T-helper 2 cell treated with Interferon-gamma antibody and Interleukin-4, amounts not matched to agents 5 μg/mL and 100 μg/mL, for 36 hours (primary cell): Measurements from ENCODE around the gene ACTR3C.

ENCODE experiments used
- DNase-seq: peaks from one replicate; pipeline ENCODE4 v3.0.0; 2021; ENCODE audit warnings: low spot score
- H3K27ac Mint-ChIP-seq: one replicate; pipeline ENCODE4 v1.8.0; 2021; ENCODE audit warnings: mild to moderate bottlenecking, mixed read lengths
- H3K27me3 Mint-ChIP-seq: one replicate; pipeline ENCODE4 v1.8.0; 2021; ENCODE audit warnings: low read depth, mixed read lengths
- H3K36me3 Mint-ChIP-seq: one replicate; pipeline ENCODE4 v1.8.0; 2021; ENCODE audit warnings: low read depth, mixed read lengths
- H3K4me1 Mint-ChIP-seq: one replicate; pipeline ENCODE4 v1.8.0; 2021; ENCODE audit warnings: low read depth, mixed read lengths
- H3K4me3 Mint-ChIP-seq: one replicate; pipeline ENCODE4 v1.8.0; 2022; ENCODE audit warnings: mild to moderate bottlenecking, moderate library complexity, mixed read lengths
- H3K9me3 Mint-ChIP-seq: one replicate; pipeline ENCODE4 v1.8.0; 2021; ENCODE audit warnings: mixed read lengths

The ACTR3C gene

GRCh38 chr7:150335108-150335773, 11.9 kb upstream of the ACTR3C start:
- Mint-ChIP-seq H3K27ac (no peak overlapping the region), H3K4me3 (no peak overlapping the region), H3K36me3 (peaks cover 2% of the 10 kb centered on the region), H3K9me3 (no peaks in the 10 kb centered on the region), H3K4me1 (no peaks in the 10 kb centered on the region), H3K27me3 (peaks cover 6% of the 10 kb centered on the region)
- no peak for DNase-seq

GRCh38 chr7:150334108-150334507, 10.8 kb upstream of the ACTR3C start:
- DNase-seq: no peak
- Mint-ChIP-seq H3K4me3 (no peak overlapping the region), H3K27ac (no peak overlapping the region), H3K4me1 (no peaks in the 10 kb centered on the region), H3K27me3 (no peaks in the 10 kb centered on the region), H3K9me3 (no peaks in the 10 kb centered on the region), H3K36me3 (peaks cover 4% of the 10 kb centered on the region)

- no peaks in the 10 kb centered on the region for H3K4me1 Mint-ChIP-seq
- H3K27ac Mint-ChIP-seq: no peak overlapping the region
- no peaks in the 10 kb centered on the region for H3K9me3 Mint-ChIP-seq
- H3K36me3 Mint-ChIP-seq: peaks cover 5% of the 10 kb centered on the region
- no peak for DNase-seq
- H3K27me3 Mint-ChIP-seq: no peaks in the 10 kb centered on the region
- no peak overlapping the region for H3K4me3 Mint-ChIP-seq
Measured at GRCh38 chr7:150333659-150334058, 10.3 kb upstream of the ACTR3C start.

- Mint-ChIP-seq H3K4me1 (no peaks in the 10 kb centered on the region), H3K27me3 (no peaks in the 10 kb centered on the region), H3K27ac (no peak overlapping the region), H3K4me3 (no peak overlapping the region), H3K9me3 (no peaks in the 10 kb centered on the region), H3K36me3 (peaks cover 5% of the 10 kb centered on the region)
- no peak for DNase-seq
Measured at GRCh38 chr7:150332852-150333635, 9.7 kb upstream of the ACTR3C start.

GRCh38 chr7:150330211-150330885, 7.0 kb upstream of the ACTR3C start:
- DNase-seq: no peak
- Mint-ChIP-seq H3K36me3 (peaks cover 17% of the 10 kb centered on the region), H3K27ac (no peak overlapping the region), H3K9me3 (no peaks in the 10 kb centered on the region), H3K4me1 (peaks cover 3% of the 10 kb centered on the region), H3K4me3 (no peak overlapping the region), H3K27me3 (no peaks in the 10 kb centered on the region)

GRCh38 chr7:150329331-150330120, 6.2 kb upstream of the ACTR3C start:
- H3K27ac Mint-ChIP-seq: no peak overlapping the region
- no peaks in the 10 kb centered on the region for H3K9me3 Mint-ChIP-seq
- H3K4me3 Mint-ChIP-seq: no peak overlapping the region
- no peaks in the 10 kb centered on the region for H3K27me3 Mint-ChIP-seq
- DNase-seq: no peak
- H3K4me1 Mint-ChIP-seq: peaks cover 9% of the 10 kb centered on the region
- peaks cover 24% of the 10 kb centered on the region for H3K36me3 Mint-ChIP-seq

- peaks cover 21% of the 10 kb centered on the region for H3K4me1 Mint-ChIP-seq
- H3K27me3 Mint-ChIP-seq: no peaks in the 10 kb centered on the region
- H3K27ac Mint-ChIP-seq: no peak overlapping the region
- H3K4me3 Mint-ChIP-seq: no peak overlapping the region
- H3K36me3 Mint-ChIP-seq: peaks cover 28% of the 10 kb centered on the region
- DNase-seq: no peak
- no peaks in the 10 kb centered on the region for H3K9me3 Mint-ChIP-seq
Measured at GRCh38 chr7:150327308-150327707, 4.0 kb upstream of the ACTR3C start.

GRCh38 chr7:150326657-150327268, 3.4 kb upstream of the ACTR3C start:
- DNase-seq: no peak
- Mint-ChIP-seq H3K27me3 (no peaks in the 10 kb centered on the region), H3K9me3 (no peaks in the 10 kb centered on the region), H3K4me3 (no peak overlapping the region), H3K36me3 (peaks cover 31% of the 10 kb centered on the region), H3K27ac (no peak overlapping the region), H3K4me1 (peaks cover 26% of the 10 kb centered on the region)

GRCh38 chr7:150325901-150326300, 2.6 kb upstream of the ACTR3C start:
- no peak for DNase-seq
- Mint-ChIP-seq H3K9me3 (no peaks in the 10 kb centered on the region), H3K4me3 (no peak overlapping the region), H3K27ac (peak overlapping the region; percentile 17), H3K4me1 (peaks cover 34% of the 10 kb centered on the region), H3K27me3 (no peaks in the 10 kb centered on the region), H3K36me3 (peaks cover 33% of the 10 kb centered on the region)

- Mint-ChIP-seq H3K9me3 (no peaks in the 10 kb centered on the region), H3K27ac (peak overlapping the region; percentile 84), H3K4me3 (peak overlapping the region; percentile 94), H3K36me3 (peaks cover 36% of the 10 kb centered on the region), H3K27me3 (no peaks in the 10 kb centered on the region), H3K4me1 (peaks cover 37% of the 10 kb centered on the region)
- DNase-seq: no peak
Measured at GRCh38 chr7:150325110-150325611, 1.8 kb upstream of the ACTR3C start.

GRCh38 chr7:150324373-150324961, 1.1 kb upstream of the ACTR3C start:
- DNase-seq: no peak
- peaks cover 40% of the 10 kb centered on the region for H3K4me1 Mint-ChIP-seq
- H3K36me3 Mint-ChIP-seq: peaks cover 40% of the 10 kb centered on the region

GRCh38 chr7:150323682-150324372, 482 bp upstream of the ACTR3C start:
- peaks cover 38% of the 10 kb centered on the region for H3K36me3 Mint-ChIP-seq
- DNase-seq: no peak
- no peaks in the 10 kb centered on the region for H3K27me3 Mint-ChIP-seq
- H3K4me1 Mint-ChIP-seq: peaks cover 40% of the 10 kb centered on the region
- H3K4me3 Mint-ChIP-seq: peak overlapping the region; percentile 94
- peak overlapping the region; percentile 97 for H3K27ac Mint-ChIP-seq
- H3K9me3 Mint-ChIP-seq: no peaks in the 10 kb centered on the region

More at GRCh38 chr7:150324373-150324961, 1.1 kb upstream of the ACTR3C start:
- Mint-ChIP-seq H3K4me3 (peak overlapping the region; percentile 94), H3K27me3 (no peaks in the 10 kb centered on the region), H3K9me3 (no peaks in the 10 kb centered on the region), H3K27ac (peak overlapping the region; percentile 97)
